Measurements from ENCODE around the gene MLF2. TPM values are rescaled to one million over a fixed set of nuclear protein-coding genes. Genes with fewer than 3 reads are reported as not detected.

The MLF2 gene
- polyA plus RNA-seq, 2 of the 4 experiments (the other 2 are of a cell fraction) = 295 to 302 TPM

- TF ChIP-seq HMGXB4 (CRISPR knock-in tag; IDR thresholded peaks at IDR 0.05; ENCODE audit: borderline replicate concordance) (0 out of 2 replicates have a peak, but pooled peaks have one; percentile 56), NR3C1 (IDR thresholded peaks at IDR 0.05) (no peak), MYC (IDR thresholded peaks at IDR 0.05; ENCODE audit: borderline replicate concordance, low read length) (peak; percentile 33; the same call in 1 of the 2 replicates), MAFK (IDR thresholded peaks at IDR 0.05; ENCODE audit: partially characterized antibody) (no peak), EHF (CRISPR knock-in tag; IDR thresholded peaks at IDR 0.05) (no peak), CHD2 (IDR thresholded peaks at IDR 0.05; ENCODE audit: low read length, partially characterized antibody) (peak; percentile 56), FOXS1 (CRISPR knock-in tag; IDR thresholded peaks at IDR 0.05) (no peak), NPAS2 (CRISPR knock-in tag; IDR thresholded peaks at IDR 0.05; ENCODE audit: borderline replicate concordance) (peak; percentile 79), CBX8 (IDR thresholded peaks at IDR 0.05) (no peak), PBX3 (IDR thresholded peaks at IDR 0.05) (no peak), MAX (IDR thresholded peaks at IDR 0.05) (peak; percentile 83), CTCF (IDR thresholded peaks at IDR 0.05) (peak; percentile 94), MAZ (IDR thresholded peaks at IDR 0.05; ENCODE audit: borderline replicate concordance, low read depth, low read length) (peak; percentile 65; the same call in 1 of the 2 replicates)
Observed at GRCh38 chr12:6778574-6779550, 25.9 kb upstream of the MLF2 start (continued).

GRCh38 chr12:6778217-6778573, 25.3 kb upstream of the MLF2 start:
- no peak for TF ChIP-seq MAZ (IDR thresholded peaks at IDR 0.05; ENCODE audit: borderline replicate concordance, low read depth, low read length)
- TF ChIP-seq CTCF (IDR thresholded peaks at IDR 0.05) = no peak
- no peak for TF ChIP-seq RAD21 (conservative IDR thresholded peaks at IDR 0.05 in 1 of 2, IDR thresholded peaks at IDR 0.05 in 1 of 2)
- TF ChIP-seq NR3C1 (IDR thresholded peaks at IDR 0.05) = no peak
- TF ChIP-seq TFCP2L1 (CRISPR knock-in tag; IDR thresholded peaks at IDR 0.05) = no peak
- no peak overlapping the region for H3K4me3 ChIP-seq
- CTCF ChIA-PET = interaction anchor here (0.6 to 26.0 kb wide), 34 partner anchors 9 to 1310 kb away, joined by 3 to 670 read pairs (median 4); partner anchors contain the start of genes CD4, CDCA3, GPR162 and LAG3
- H3K9me3 ChIP-seq = no peaks in the 10 kb centered on the region
- ATAC-seq (peak; percentile 6 to 13; a peak in 3 of 6 replicates), FAIRE-seq (no peak), DNase-seq (ENCODE audit: low read depth in 1 of 2, low spot score in 1 of 2) (peak in 1 of 2 experiments; percentile 41)
- H3K27ac ChIP-seq = peak overlapping the region in 1 of 2 experiments; percentile 80; a peak in 4 of 6 replicates
- H3K4me1 ChIP-seq = peaks cover 15% of the 10 kb centered on the region; the same call in 2 of the 3 replicates
- POLR2A ChIA-PET = interaction anchor here (2.3 to 2.5 kb wide), 2 partner anchors 12 to 25 kb away, joined by 13 read pairs; partner anchors contain the start of genes MLF2 and PTMS
- 86% methylated on average over 14 of the region's 14 CpGs for WGBS (ENCODE audit: missing lambda C conversion rate)
- H3K4me2 ChIP-seq = peak overlapping the region; percentile 77

Measured in A549 (cell line).